HG03108 (cell line): ENCODE data around the gene CD79A.

Experiments
- ATAC-seq: cut with Tn5 transposase; IDR thresholded peaks from one replicate; pipeline ENCODE4 v1.9.1; 2021; ENCODE audit warnings: moderate library complexity; ENCODE audit not compliant: unreplicated experiment

Gene CD79A

DNA sequence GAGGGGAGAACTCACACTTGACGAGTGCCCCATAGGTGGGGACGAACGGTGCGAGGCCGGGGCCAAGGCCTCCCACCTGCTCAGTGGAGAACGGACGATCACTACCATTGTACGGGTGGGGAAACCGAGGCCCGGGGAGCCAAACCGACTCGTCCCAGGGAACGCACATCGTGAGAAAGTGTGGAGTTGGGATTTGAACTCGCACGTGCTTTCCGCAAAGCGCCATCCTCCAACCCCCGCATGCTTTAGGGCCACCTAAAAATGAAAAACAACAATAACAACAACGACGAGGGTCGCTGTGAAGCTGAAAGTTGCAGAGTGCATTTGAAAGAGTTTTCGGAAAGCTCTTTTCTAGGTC lies 6.4 kb downstream of the CD79A start:
- no peak for ATAC-seq

DNA sequence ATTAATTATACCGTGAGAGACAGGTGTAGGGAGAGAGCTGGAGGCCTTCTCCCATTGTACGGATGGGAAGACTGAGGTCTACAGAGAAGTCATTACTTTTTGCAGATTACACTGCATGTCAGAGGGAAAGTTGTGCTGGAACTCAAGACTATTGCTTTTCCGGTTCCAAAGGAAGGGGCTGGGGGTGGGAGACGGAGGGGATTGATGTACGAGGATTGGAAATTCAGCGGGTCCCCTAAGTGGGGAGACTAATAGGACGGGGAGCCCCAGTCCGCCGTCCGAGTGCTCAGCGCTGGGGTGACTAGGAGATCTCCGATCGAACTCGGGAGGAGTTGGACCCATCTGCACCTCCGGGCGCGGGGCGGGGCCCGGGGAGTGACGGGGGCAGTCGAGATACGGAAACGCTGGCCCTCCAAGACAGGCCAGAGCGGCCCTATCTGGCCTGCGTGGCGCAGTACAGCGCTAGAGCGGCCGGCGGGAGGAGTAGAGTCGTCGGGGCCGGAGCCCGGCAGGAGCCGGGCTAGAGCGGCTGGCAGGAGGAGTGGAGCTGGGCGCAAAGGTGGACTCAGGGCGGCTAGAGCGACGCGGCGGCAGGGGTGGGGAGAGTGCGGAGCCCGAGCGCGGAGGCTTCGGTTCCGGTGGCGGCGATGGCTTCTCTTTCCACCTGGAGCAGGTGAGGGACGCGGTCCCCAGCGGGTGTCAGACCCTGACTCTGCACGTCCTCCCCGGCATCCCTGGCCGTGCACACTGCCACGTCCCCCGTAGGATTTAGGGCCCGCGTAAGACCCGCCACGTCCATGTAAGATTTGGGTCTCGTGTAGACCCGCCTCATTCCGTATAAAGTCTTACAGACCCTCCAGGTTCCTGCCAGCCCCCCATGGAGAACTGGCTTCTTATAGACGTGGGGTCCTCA lies 7.0 kb downstream of the CD79A start:
- ATAC-seq, result peak; percentile 62

DNA sequence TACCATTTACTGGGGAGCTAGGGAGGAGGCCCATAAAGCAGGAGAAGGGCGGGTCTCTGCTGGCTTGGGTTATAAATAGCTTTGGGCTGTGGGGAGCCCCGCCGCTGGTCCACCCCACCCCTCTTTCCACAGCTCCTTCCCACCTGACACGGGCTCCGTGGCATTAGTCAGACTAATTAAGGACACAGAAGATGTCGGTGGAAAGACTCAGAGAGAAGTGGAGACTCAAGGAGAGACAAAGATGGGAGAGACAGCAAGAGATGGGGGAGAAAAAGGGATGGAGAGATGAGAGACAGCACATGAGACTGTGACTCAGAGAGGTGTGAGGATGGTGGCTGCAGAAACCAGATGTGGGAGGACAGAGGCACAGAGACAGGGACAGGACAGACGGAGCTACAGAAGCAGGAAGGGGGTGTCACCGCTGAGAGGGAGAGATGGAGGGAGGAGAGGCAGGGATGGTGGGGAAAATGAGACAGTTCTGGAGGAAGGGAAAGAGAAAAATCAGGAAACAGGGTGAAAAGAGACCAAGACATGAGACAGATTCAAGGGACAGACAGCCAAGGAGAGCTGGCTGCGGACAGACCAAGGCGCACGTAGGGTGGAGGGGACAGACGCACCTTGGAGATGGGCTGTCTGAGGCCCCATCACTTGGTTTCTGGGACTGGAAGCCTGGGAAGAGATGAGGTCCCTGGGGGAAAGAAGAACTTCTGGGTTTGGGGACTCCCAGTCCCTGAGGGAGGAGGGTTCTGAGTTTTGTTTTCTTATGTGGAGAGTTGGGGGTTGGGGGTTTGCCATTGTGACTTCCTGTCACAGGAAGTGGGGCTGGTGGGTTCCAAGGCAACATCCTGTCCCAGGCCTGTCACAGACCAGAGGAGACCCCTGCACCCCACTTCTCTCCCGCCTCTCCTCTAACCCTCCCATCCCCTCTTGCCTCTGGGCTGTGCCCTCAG lies 10.0 kb downstream of the CD79A start:
- ATAC-seq, result no peak

DNA sequence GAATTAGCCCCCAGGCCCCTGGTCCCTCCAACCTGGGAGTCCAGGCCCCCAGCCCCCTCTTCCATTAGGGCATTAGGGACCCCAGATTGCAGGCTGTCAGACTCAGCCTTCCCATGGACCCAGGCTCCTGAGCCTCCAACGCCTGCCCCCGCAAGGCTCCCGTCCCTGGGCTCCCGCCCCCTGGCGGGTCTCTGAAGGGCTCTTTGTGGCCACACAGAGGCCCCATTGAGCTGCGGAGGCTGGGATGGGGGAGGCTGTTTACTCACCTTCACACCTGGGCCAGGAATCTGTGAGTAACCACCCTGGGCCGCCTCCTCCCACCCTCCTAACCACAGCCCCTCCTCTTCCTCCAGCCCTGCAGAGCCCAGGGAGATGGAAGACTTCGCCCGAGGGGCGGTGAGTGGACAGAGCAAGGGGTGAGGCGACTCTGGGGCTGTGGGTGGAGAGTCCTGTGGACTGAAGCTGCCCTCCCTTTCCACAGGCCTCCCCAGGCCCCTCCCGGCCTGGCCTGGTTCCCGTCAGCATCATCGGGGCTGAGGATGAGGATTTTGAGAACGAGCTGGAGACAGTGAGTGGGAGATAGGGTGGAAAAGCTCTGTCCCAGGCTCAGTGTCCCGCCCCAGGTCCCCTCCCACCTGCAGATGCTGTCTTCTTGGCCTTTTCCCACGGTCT lies 10.8 kb downstream of the CD79A start:
- no peak for ATAC-seq

DNA sequence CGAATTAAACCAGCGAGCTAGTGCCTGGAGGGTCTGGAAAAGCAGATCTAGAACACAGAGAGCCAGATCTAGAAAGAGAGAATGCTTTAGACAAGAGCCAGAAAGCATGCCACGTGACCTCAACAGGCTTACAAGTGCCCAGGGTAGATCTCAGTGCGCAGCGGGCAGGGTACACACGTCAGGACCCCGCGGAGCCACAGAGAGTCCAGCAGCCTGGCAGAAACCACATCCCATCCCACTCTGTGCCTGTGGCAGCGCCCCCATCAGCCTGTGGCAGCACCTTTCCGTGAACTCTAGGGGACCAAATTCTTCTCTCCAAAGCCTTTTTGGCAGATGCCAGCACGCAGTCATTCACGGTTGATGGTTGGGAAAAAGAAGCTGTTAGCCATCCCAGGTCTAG lies 11.8 kb downstream of the CD79A start:
- no peak for ATAC-seq

DNA sequence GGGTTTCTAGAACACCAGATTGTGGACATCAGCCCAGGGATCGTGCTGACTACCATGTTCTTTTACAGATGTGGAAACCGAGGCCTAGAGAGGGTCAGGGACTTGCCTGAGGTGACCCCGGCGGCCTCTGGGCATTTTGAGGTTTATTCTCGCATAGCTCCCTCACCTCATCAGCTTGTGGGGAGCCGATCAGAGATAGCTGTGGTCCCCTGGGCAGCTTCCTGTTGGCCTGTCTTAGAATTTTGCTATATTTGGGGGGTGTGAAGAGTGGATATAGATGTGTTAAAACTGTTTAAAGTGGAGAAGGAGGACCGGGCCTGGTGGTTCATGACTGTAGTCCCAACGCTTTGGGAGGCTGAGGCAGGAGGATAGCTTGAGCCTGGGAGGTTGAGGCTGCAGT lies 12.8 kb downstream of the CD79A start:
- no peak for ATAC-seq

DNA sequence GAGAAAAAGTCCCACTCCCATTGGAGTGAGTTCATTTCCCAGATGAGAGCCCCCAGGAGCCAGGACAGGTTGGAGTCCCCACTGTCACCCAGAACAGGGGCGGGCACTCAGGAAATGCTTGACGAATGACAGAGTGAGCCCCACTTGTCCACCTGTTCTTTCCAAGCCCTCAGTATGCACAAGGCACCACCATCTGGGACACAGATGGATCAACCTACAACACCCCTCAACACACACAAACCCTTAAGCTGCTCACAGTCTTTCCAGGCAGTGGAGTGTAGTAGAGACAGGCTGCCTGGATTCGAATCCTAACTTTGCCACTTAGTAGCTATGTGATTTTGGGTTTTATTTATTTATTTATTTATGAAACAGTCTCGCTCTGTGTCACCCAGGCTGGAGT lies 13.9 kb downstream of the CD79A start:
- no peak for ATAC-seq

DNA sequence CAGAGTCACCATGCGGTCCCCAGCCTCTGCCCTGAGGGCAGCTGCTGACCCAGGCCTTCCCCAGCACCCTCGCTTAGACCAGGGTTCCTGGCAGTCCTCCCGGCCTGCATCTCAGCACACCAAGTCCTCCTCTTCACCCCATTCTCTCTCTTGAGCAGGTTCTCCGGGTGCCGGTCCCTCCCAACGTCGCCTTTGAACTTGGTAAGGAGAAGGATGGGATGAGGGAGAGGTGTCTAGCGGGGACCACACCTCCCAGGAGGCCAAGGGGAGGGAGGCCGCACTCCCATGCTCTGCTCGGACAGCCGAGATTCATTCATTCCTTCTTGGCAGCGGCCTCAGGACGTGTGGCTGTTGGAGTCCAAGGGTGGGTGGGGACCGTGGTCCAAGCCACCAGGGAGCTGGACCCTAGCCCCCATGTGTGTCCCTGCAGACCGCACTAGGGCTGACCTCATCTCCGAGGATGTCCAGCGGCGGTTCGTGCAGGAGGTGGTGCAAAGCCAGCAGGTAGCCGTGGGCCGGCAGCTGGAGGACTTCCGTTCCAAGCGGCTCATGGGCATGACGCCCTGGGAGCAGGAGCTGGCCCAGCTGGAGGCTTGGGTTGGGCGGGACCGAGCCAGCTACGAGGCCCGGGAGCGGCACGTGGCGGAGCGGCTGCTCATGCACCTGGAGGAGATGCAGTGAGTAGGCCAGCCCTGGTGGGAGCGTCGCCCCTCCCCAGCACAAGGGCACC lies 15.3 kb downstream of the CD79A start:
- no peak for ATAC-seq

DNA sequence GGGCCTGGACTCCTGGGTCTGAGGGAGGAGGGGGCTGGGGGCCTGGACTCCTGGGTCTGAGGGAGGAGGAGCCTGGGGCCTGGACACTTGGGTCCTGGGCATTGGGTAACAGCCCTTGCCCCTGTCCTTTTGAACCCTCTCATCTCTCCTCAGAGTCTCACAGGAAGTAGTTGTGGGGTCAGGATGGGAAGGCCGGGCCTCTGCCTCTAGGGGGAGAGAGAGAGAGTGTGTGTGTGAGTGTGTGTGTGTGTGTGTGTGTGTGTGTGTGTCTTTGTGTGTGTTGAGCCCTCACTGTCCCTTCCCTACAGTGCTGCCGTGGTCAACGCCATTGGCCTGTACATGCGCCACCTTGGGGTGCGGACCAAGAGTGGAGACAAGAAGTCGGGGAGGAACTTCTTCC lies 16.8 kb downstream of the CD79A start:
- ATAC-seq, result no peak

DNA sequence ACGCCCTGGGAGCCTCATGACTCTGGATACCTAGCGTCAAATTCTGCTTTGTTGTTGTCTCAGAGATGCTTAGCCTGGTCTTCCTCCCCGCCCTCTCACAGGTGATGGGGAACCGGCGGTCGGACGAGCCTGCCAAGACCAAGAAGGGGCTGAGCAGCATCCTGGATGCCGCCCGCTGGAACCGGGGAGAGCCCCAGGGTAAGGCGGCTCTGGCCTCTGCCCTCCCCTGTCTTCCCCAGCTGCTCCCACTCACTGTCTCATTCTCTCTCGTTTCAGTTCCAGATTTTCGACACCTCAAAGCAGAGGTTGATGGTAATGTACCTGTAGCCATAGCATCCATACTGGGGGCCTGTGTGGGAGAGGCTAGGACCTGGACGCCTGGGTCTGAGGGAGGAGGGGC lies 17.3 kb downstream of the CD79A start:
- ATAC-seq, result no peak

DNA sequence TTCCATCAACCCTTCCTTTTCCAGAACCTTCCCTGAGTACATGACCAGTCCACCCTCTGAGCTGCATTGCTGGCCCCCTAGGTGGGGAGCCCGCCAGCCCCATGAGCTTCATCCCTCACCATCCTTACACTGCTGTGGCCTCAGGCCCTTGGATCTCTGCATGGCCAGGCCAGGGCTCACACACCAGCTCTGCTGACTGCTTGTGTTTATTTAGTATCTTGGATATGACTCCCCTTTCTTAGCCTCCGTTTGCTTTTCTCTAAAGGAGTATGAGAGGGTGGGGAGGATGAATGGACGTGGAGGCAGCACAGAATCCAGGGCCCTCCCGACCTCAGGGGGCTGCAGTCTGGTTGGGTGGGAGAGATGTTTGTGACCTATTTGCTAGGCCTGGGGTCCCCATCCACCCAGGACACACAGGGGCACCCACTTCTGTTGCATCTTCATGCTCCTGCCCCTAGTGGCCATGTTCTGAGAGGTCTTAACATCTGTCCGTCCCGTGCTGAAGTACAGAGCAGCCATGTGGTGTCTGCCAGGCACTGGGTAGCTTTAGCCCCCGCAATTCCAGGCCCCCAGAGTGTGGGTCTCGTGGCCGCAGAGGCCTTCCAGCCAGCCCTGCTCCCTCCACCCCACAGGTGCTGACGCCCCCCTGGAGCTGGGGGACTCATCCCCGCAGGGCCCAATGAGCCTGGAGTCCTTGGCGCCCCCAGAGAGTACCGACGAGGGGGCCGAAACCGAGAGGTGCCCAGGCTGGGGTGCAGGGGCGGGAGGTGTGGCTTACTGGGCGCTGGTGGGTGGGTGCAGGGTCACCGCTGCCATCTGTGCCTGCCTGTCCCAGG lies 18.9 kb downstream of the CD79A start:
- no peak for ATAC-seq

DNA sequence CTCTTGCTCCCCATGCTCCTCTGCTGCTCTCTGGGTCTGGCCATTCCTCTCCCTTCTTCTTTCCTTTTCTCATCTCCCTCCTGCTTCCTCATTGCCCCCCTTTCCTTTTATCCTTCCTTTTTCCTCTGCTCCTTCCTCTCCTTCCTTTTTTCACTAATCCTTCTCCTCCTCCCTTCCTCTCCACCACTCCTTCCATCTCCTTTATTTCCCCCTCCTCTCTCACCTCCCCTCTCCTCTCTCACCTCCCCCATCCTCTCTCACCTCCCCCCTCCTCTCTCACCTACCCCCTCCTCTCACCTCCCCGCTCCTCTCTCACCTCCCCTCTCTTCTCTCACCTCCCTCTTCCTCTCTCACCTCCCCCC lies 19.5 kb downstream of the CD79A start:
- no peak for ATAC-seq

DNA sequence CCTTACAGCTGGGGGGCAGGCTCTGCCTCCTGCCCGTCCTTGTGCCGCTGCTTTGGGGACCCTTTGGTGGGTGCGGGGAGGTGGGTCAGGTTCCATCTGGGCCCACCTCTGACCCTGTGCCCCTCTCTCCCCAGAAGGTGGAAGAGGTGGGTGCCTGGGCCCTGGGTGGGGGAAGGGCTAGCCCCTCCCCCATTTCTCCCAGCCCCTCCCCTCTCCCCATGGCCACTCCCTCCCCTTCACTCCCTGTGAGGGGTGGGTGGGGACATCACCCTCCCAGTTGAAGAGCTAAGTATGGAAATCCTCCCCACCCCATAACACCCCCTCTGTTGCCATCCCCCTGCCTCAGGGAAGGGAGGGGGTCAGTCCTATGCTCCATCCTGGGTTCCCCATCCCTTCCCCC lies 20.1 kb downstream of the CD79A start:
- no peak for ATAC-seq

DNA sequence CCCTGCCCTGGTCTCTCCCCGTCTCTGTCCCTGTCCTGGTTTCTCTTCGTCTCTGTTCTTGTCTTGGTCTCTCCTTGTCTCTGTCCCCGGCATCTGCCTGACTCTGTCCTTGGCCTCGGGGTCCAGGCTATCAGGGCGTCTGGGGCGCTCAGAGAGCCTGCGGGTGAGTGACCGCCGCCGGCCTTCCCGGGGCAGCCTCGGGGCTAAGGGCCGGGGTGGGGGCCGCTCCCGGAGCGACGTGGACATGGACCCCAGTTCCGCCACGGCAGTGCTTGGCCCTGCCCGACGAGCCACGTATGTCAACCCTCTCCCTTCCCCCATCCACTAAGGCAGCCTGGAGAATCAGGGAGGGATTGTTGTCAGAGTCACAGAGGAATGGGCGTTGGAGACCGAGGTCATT lies 20.7 kb downstream of the CD79A start:
- no peak for ATAC-seq

DNA sequence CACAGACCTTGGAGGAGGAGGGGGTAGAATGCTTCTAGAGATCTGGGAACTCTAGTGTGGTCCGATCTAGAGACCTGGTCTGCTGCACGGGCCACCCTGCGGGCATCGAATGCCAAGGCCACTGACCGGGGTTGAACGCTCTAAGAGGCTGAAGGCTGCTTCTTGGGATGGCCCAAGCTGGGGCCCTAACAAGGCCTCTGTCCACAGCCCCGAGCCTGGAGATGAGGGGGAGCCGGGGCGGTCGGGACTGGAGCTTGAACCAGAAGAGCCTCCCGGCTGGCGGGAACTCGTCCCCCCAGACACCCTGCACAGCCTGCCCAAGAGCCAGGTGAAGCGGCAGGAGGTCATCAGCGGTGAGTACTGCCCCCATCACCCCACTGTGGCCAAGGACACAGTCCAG lies 21.2 kb downstream of the CD79A start:
- no peak for ATAC-seq

DNA sequence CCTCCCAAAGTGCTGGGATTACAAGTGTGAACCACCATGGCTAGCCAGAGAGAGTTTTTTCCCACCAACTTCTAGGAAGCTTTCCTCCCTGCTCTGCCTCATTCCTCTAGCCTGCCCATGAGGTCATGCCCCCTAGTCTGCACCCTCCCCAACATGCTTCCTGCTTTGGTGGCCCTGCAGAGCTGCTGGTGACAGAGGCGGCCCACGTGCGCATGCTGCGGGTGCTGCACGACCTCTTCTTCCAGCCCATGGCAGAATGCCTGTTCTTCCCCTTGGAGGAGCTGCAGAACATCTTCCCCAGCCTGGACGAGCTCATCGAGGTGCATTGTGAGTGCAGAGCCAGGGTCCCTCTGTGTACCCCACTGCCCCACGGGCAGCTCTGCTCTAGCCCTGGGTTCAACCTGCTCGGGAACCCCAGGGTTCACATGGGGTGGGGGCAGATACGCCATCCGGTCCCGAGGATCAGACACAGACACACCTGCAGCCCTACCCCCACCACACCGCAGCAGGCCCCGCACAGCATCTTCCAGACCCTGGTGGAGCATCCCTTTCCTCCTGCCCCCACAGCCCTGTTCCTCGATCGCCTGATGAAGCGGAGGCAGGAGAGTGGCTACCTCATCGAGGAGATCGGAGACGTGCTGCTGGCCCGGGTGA lies 24.8 kb downstream of the CD79A start:
- ATAC-seq, result no peak

DNA sequence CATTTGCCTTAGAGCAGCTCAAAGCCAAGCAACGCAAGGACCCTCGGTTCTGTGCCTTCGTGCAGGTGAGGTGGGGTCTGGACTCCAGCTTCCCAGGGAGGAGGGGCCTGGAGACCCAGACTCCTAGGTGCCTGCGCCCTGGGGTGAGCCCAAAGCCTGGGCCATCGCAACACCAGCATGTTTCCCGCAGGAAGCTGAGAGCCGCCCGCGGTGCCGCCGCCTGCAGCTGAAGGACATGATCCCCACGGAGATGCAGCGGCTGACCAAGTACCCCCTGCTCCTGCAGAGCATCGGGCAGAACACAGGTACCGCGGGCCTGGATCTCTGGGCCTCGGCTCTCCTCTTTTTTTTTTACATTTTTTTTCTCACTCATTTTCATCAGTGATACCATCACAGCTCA lies 25.5 kb downstream of the CD79A start:
- ATAC-seq, result no peak

DNA sequence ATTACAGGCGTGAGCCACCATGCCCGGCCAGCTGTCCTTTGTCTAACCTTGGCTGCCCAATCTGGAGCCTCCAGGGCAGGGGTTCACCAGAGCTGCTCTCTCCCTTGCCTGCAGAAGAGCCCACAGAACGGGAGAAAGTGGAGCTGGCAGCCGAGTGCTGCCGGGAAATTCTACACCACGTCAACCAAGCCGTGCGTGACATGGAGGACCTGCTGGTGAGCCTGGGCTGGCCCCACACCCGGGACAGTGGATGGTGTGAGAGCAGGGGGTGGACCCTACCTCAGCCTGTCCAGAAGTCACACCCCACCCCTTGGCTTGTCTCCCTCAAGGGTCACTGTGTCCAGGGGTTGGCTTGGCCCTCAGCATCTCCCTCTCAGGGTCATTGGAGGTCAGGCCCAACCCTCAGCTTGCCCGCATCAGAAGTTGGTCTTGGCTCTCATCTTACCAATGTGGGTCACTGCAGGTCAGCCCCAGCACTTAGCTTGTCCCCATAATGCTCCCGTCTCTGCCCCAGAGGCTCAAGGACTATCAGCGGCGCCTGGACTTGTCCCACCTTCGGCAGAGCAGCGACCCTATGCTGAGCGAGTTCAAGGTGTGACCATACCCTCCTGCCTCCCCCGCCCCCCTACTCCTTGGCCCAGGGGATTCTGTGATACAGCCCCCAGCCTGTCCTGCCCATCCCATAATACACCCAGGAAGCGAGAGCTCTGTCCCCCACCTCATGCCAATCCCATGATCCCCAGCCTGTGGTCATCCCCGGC lies 26.3 kb downstream of the CD79A start:
- no peak for ATAC-seq
